Gastroesophageal sphincter (tissue), 4 donors: ENCODE results near the gene MCC. TPM values are rescaled to one million over a fixed set of nuclear protein-coding genes. Genes with fewer than 3 reads are reported as not detected.

ENCODE experiments used
- ATAC-seq: fragments of 150-250 bp; one replicate; pipeline ENCODE4 v1.9.1; 2016; ENCODE audit warnings: mild to moderate bottlenecking, moderate library complexity
- H3K27ac ChIP-seq, 4 donors: fragments of 200-600 bp; sonication (generic) in 3 of 4; 1 replicate in 3 of 4; 2 replicates in 1 of 4; pipeline ENCODE4 v1.5.1; 2016 to 2019
- H3K27me3 ChIP-seq: fragments of 200-600 bp; sonication (generic); one replicate; pipeline ENCODE4 v1.5.1; 2019
- H3K36me3 ChIP-seq, 2 donors: fragments of 200-600 bp; sonication (generic); one replicate each; pipeline ENCODE4 v1.5.1; 2019; ENCODE audit warnings: control low read depth in 1 of 2
- H3K4me1 ChIP-seq, 3 donors: fragments of 200-600 bp; sonication (generic); 1 replicate in 2 of 3; 2 replicates in 1 of 3; pipeline ENCODE4 v1.5.1; 2016 to 2019; ENCODE audit warnings: control low read depth in 2 of 3
- H3K4me3 ChIP-seq, 2 donors: fragments of 200-600 bp; sonication (generic); one replicate each; pipeline ENCODE4 v1.5.1; 2019; ENCODE audit warnings: mild to moderate bottlenecking in 1 of 2, moderate library complexity in 1 of 2
- H3K9me3 ChIP-seq, 3 donors: fragments of 200-600 bp; sonication (generic); one replicate each; pipeline ENCODE4 v1.5.1; 2017 to 2019; ENCODE audit warnings: control low read depth in 2 of 3
- EP300 ChIP-seq: sonication (generic); formaldehyde crosslinking; IDR thresholded peaks from one replicate; pipeline ENCODE4 v1.6.1; 2017; ENCODE audit warnings: antibody characterized with exemption, mild to moderate bottlenecking
- POLR2A ChIP-seq, 2 donors: fragments of 450-650 bp; IDR thresholded peaks; one replicate each; pipeline ENCODE4 v1.6.1; 2017; ENCODE audit warnings: antibody characterized with exemption in 2 of 2, mild to moderate bottlenecking in 2 of 2, moderate library complexity in 1 of 2
- POLR2AphosphoS5 ChIP-seq: sonication (generic); formaldehyde crosslinking; IDR thresholded peaks from one replicate; pipeline ENCODE4 v1.6.1; 2017; ENCODE audit warnings: antibody characterized with exemption
- WGBS, 2 donors: methylation state at CpG; one replicate each; pipeline ENCODE4 v1.1.5; 2018; ENCODE audit warnings: low coverage in 1 of 2; 5-methylcytosine and 5-hydroxymethylcytosine counted together
- total RNA-seq, 4 donors: library from RNA; depleted of rRNA; stranded (reverse); fragments of >200 nt; gene quantifications; one replicate each; pipeline ENCODE4 v1.1.0, GENCODE V29; 2016
- TF ChIP-seq, protein P1 (sequence below), 4 experiments: fragments of 200-600 bp in 2 of 4; fragments of 450-650 bp in 2 of 4; sonication (generic) in 1 of 4; IDR thresholded peaks; one replicate each; pipeline ENCODE4 v1.5.1; 2017 to 2019; ENCODE audit warnings: antibody characterized with exemption in 4 of 4, mild to moderate bottlenecking in 2 of 4, moderate library complexity in 2 of 4

Gene MCC
- total RNA-seq, 4 donors from 2014 or later, result 20.5 to 28.7 (median 23.5) TPM

DNA sequence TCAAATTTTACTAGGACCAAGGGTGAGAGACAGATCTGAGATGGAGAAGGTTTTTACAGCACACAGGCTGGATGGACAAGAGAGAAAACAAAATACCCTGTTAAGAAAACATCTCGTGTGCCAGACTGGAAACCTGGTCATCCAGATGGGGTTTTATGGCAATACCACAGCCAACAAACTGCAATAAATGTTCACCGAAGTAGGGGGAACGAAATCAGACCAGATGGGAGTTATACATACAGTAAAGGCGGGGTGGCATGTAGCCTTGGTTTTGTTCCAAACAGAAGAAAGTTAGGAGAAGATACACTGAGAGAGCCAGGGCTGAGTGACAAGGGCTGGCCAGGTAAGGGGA lies 448.3 kb downstream of the MCC start:
- H3K27ac ChIP-seq, result no peak overlapping the region
- WGBS, 2 donors, result 84 to 94% methylated on average over 4 of the region's 4 CpGs
- no peak for ATAC-seq
- H3K27me3 ChIP-seq, result no peaks in the 10 kb centered on the region
- TF ChIP-seq POLR2AphosphoS5 (no peak), EP300 (no peak), POLR2A (IDR thresholded peaks at IDR 0.05) (no peak)
- TF ChIP-seq, protein P1, sequence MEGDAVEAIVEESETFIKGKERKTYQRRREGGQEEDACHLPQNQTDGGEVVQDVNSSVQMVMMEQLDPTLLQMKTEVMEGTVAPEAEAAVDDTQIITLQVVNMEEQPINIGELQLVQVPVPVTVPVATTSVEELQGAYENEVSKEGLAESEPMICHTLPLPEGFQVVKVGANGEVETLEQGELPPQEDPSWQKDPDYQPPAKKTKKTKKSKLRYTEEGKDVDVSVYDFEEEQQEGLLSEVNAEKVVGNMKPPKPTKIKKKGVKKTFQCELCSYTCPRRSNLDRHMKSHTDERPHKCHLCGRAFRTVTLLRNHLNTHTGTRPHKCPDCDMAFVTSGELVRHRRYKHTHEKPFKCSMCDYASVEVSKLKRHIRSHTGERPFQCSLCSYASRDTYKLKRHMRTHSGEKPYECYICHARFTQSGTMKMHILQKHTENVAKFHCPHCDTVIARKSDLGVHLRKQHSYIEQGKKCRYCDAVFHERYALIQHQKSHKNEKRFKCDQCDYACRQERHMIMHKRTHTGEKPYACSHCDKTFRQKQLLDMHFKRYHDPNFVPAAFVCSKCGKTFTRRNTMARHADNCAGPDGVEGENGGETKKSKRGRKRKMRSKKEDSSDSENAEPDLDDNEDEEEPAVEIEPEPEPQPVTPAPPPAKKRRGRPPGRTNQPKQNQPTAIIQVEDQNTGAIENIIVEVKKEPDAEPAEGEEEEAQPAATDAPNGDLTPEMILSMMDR (IDR thresholded peaks at IDR 0.05), result no peak
- peaks cover 0 to 52% of the 10 kb centered on the region in 2 donors for H3K36me3 ChIP-seq
- H3K4me3 ChIP-seq, result no peak overlapping the region
- no peaks in the 10 kb centered on the region for H3K9me3 ChIP-seq
- no peaks in the 10 kb centered on the region for H3K4me1 ChIP-seq

DNA sequence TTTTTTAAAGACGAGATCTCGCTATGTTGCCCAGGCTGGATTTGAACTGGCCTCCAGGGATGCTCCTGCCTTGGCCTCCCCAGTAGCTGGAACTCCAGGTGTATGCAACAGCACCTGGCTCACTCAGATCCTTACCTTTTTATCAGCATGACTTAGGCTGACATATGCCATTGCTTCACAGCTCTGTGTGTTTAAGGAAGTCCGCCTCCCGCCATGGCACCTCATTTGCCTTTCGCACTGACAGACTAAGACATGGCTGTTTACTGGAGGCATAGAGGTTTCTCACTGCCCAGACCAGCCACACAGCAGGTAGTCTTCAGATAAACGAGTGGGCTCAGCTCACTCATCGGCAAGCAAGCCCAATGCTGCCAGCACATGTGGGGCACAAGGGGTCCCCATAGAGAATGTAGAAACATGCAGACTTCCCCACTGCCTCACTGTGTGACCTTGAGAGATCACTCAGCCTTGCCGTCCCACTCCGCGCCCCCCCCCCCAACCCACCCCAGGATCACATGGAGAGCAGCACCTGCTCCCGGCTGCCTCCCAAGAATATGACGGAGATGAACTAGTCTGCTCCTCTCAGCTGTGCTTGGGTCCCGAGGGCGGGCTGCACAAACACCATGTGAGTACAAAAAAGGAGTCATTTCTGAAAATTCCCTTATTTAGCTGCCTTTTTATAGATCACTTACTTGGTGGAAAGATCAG lies 448.9 kb downstream of the MCC start:
- H3K27ac ChIP-seq, result no peak overlapping the region
- 73 to 98% methylated on average over 2 to 5 of the region's 14 CpGs for WGBS, 2 donors
- H3K4me1 ChIP-seq, result no peaks in the 10 kb centered on the region
- H3K9me3 ChIP-seq, result no peaks in the 10 kb centered on the region
- peaks cover 0 to 47% of the 10 kb centered on the region in 2 donors for H3K36me3 ChIP-seq
- H3K27me3 ChIP-seq, result no peaks in the 10 kb centered on the region
- ATAC-seq, result no peak
- TF ChIP-seq, protein P1 (IDR thresholded peaks at IDR 0.05), result no peak
- no peak for TF ChIP-seq EP300
- no peak for TF ChIP-seq POLR2A (IDR thresholded peaks at IDR 0.05)
- TF ChIP-seq POLR2AphosphoS5, result no peak
- H3K4me3 ChIP-seq, result no peak overlapping the region

DNA sequence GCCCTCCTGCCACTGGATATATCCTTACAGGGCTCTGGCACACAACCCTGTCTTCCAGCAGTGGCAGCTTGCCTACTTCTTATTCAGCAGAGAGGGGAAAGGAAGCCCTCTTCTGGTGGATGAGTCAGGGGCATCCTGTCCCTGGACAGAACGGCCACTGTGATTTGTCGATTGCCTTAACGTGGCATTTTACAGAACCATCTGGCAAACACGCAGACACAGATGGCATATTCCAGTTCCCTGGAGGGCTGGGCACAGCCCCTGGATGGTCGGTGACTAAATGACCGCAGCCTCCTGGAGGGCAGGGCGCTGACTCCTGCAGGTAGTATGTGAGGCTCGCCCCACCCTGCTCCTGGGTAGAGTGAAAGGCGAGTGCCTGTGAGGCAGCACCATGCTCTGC lies 449.5 kb downstream of the MCC start:
- WGBS, 2 donors, result 55 to 100% methylated on average over 1 to 4 of the region's 9 CpGs
- H3K4me3 ChIP-seq, result no peak overlapping the region
- H3K27ac ChIP-seq, result no peak overlapping the region
- ATAC-seq, result no peak
- peaks cover 0 to 42% of the 10 kb centered on the region in 2 donors for H3K36me3 ChIP-seq
- no peaks in the 10 kb centered on the region for H3K27me3 ChIP-seq
- no peaks in the 10 kb centered on the region for H3K9me3 ChIP-seq
- peaks cover 0 to under 1% (median 0%) of the 10 kb centered on the region in 3 donors for H3K4me1 ChIP-seq
- TF ChIP-seq POLR2A (IDR thresholded peaks at IDR 0.05) (no peak), POLR2AphosphoS5 (no peak), EP300 (no peak)
- TF ChIP-seq, protein P1 (IDR thresholded peaks at IDR 0.05), result no peak

DNA sequence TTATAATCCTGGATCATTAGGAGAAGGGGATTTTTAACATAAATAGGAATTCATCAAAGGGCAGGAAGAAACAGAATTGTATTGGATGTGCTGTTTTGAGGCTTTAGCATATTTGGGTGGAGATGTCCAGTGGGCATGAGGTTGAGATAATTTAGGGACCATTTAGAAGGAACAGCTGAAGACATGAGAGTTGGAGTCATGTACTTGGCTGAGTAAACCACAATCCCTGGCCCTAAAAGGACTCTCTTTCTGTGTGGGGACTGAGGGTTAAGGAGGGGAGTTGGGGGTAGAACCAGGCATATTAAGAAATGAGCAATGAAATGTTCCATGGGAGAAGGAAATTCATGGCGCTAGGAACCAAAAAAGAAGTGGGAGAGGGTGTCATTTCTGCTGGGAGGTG lies 450.1 kb downstream of the MCC start:
- Histone ChIP-seq H3K4me3 (no peak overlapping the region), H3K4me1 (peaks cover 0 to 6% (median 0%) of the 10 kb centered on the region in 3 donors), H3K9me3 (no peaks in the 10 kb centered on the region), H3K36me3 (peaks cover 0 to 42% of the 10 kb centered on the region in 2 donors), H3K27ac (no peak overlapping the region), H3K27me3 (no peaks in the 10 kb centered on the region)
- no peak for ATAC-seq
- TF ChIP-seq, protein P1 (IDR thresholded peaks at IDR 0.05), result no peak
- TF ChIP-seq POLR2A (IDR thresholded peaks at IDR 0.05) (no peak), EP300 (no peak), POLR2AphosphoS5 (no peak)
- WGBS, 2 donors, result 100% methylated on average over 1 of the region's 1 CpG

DNA sequence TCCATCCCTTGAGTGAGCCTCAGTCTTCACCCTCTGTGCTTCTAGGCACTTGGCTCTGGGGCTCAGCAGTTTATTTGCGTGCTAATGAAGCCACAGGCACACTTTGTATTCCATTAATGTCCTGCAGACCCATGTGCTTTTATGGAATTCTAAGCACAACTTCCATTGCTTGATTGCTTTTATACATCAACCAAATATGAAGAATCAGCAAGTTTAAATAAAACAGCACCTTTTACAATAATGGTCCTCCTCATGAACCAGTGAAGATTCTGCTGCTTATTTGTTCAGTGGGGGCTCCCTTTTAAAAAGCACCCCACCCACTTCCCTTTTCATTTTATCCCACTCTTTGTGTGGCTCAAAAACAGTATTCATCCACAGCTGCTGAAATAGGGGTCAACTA lies 451.4 kb downstream of the MCC start:
- H3K27ac ChIP-seq, result no peak overlapping the region
- no peaks in the 10 kb centered on the region for H3K27me3 ChIP-seq
- peaks cover 0 to 42% of the 10 kb centered on the region in 2 donors for H3K36me3 ChIP-seq
- no peaks in the 10 kb centered on the region for H3K9me3 ChIP-seq
- 100% methylated on average over 1 of the region's 1 CpG for WGBS, 2 donors
- peaks cover 0 to 13% (median 0%) of the 10 kb centered on the region in 3 donors for H3K4me1 ChIP-seq
- no peak for ATAC-seq
- H3K4me3 ChIP-seq, result no peak overlapping the region
- TF ChIP-seq EP300 (no peak), POLR2AphosphoS5 (no peak), POLR2A (IDR thresholded peaks at IDR 0.05) (no peak)
- TF ChIP-seq, protein P1 (IDR thresholded peaks at IDR 0.05), result no peak
